Raji (cell line): ENCODE results near the gene DUSP15.

Experiments used
- POLR2A ChIP-seq: IDR thresholded peaks from 2 replicates; pipeline ENCODE4 v1.6.1; 2011; ENCODE audit warnings: low read depth, low read length, control low read depth; ENCODE audit not compliant: insufficient read depth

The DUSP15 gene

DNA sequence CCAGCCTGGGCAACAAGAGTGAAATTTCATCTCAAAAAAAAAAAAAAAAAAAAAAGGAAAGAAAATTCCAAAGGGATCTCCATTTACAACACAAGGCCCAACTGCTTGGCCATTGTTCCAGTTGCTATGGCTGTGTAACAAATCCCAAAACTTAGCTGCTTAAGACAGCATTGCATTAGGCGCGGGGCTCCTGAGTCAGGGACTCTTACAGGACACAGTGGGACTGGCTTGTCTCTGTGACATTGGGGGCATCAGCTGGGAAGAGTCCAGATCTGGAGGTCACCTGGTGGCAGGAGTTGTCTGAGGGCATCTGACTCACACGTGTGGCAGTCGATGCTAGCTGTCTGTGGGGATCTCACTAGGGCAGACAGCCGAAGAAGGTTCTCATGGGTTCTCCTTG is 35.7 kb upstream of the DUSP15 start:
- TF ChIP-seq POLR2A = no peak

DNA sequence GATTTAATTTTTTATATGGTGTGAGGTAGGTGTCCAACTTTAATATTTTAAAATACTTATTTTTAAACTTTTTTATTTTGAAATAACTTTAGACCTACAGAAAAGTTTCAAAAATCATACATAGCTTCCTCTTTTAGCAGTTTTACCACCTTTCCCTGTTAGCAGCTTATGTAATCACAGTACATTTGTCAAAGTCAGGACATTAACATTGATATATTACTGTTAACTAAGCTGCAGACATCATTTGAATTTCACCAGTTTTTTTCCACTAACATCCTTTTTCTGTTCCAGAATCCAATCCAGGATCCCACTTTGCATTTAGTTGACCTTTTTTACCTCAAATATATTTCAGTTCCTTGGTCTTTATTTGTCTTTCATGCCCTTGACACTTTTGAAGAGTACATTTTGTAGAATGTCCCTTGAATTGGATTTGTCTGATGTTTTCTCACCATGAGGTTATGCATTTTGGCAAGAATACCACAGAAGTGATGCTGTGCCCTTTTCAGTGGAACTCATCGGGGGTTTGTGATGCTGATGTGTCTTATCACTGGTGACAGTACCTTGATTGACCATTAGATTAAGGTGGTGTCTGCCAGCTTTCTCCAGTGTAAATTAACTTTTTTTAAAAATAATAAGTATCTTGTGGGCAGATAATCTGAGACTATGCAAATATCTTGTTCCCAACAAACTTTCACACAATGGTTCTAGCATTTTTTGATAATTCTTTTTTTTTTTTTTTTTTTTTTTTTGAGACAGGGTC is 33.5 kb upstream of the DUSP15 start:
- TF ChIP-seq POLR2A = no peak

DNA sequence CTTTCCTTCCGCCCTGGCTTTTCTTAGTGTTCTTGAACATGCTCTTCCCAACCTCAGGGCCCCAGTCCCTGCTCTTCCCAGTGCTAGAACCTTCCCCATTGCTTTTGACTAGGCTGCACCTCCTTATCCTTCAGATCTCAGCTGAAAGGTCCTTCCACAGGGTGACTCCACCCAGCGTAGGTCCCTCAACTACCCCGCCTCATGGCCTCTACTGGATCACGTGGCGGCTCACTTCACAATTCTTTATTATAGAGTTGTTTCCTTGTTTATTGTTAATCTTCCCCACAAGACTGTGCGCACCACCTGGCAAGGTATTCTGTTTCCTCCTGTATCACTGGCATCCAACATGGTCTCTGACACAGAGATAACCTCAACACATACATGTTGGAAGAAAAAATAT is 31.3 kb upstream of the DUSP15 start:
- no peak for TF ChIP-seq POLR2A

DNA sequence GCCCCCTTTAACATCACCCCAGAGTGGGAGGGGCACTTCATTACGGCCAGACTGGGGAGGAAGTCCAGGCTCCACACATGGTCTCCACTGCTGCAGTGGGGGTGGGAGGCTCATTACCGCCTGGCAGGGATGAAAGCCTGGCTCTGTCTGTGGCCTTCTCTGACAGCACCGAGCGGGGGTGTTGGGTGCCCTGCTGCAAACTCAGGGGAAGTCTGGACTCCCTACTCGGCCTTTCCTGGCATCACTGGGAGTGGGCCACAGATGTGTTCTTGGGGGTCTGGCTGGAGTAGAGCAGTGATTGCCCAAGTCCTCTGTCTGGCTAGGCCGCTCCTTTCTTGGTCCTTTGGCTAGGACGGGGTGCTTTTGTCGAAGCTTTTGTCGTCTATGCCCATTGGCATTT is 27.2 kb upstream of the DUSP15 start:
- no peak for TF ChIP-seq POLR2A

DNA sequence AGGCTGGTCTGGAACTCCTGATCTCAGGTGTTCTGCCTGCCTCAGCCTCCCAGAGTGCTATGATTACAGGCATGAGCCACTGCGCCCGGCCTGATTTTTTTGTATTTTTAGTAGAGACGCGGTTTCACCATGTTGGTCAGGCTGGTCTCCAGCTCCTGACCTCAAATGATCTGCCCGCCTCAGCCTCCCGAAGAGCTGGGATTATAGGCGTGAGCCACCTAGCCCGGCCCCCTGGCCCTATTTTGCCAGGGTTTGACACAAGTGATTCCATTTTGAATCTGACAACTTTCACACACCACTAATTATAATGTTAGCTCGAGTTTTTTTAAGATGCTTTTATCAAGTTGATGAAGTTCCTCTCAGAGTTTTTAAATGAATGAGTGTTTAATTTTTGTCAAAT is 25.7 kb upstream of the DUSP15 start:
- no peak for TF ChIP-seq POLR2A

DNA sequence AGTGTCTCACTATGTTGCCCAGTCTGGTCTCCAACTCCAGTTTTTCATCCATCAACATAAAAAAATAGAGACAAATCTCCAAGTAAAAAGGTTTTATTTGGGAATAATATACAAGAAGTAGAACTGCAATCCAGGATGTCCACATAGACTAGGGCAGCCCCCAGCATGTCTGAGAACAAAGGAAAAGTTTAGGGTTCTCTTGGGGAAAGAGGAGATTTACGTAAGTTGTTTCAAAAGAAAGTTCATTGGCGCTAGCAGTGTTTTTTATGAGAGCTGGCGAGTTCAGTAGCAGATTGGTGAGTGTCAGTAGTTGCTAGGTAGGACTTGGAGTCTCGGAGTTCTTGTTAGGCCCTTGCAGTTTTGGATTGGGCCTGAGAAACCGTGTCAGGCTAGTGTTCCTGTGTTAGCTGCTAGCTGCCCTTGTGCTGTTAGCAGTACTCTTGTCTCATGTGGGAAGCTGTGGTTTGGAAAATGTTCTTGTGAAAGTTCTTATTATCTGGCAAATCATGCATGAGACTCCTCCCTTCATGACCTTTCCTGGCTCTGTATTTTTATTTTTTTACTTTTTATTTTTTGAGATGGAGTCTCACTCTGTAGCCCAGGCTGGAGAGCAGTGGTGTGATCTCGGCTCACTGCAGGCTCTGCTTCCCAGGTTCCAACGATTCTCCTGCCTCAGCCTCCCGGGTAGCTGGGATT is 24.8 kb upstream of the DUSP15 start:
- peak; percentile 65; the same call in 1 of the 2 replicates for TF ChIP-seq POLR2A

DNA sequence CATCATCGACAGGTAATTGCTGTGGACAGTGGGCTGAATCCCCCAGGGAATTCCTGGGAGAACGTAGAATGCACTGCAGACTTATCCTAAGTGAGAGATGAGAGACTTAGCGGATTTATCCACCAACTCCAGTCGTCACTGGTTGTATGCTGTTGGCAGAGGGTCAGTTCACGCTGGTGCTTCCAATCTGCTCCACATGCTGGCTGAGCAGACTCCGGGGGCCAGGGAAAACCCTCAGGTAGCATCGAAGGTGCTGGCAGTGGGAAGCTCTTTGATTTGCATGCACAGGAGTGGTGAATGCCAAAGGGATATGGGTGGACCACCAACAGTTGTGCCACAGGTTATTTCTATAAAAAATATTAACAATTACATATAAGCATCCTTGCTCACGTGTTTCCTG is 20.3 kb upstream of the DUSP15 start:
- TF ChIP-seq POLR2A = no peak

DNA sequence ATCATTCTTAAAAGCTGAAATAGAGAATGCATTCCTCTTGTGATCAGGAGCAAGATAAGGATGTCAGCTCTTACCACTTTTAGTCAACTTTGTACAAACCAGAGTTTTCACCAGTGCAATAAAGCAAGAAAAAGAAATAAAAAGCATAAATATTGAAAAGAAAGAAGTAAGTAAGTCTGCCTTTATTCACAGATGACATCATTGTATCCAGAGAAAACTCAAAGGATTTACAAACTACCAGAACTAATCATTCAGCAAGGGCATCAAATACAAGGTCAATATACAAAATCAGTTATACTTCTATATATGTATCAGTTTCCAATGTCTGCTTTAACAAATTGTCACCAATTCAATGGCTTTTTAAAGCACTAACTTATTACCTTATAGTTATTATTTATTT is 13.5 kb upstream of the DUSP15 start:
- TF ChIP-seq POLR2A = no peak

DNA sequence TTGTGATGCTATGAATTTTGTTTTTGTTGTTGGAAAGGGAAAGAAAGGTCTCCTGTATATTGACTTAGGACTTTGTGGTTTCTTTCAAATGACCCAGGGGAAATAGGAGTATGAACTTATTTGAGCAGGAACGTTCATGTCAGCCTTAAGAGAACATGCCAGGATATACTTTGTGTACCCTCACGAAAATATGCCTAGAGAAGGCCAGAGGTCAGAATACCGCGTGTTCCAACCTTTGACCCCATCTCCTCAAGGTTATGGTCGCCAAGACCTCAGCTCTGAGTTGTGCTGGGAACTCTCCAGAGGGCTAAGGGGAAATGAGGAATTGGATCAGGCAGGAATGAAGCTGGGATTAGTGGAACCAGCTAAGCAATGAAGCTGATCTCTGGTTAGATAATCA is 11.6 kb upstream of the DUSP15 start:
- no peak for TF ChIP-seq POLR2A

DNA sequence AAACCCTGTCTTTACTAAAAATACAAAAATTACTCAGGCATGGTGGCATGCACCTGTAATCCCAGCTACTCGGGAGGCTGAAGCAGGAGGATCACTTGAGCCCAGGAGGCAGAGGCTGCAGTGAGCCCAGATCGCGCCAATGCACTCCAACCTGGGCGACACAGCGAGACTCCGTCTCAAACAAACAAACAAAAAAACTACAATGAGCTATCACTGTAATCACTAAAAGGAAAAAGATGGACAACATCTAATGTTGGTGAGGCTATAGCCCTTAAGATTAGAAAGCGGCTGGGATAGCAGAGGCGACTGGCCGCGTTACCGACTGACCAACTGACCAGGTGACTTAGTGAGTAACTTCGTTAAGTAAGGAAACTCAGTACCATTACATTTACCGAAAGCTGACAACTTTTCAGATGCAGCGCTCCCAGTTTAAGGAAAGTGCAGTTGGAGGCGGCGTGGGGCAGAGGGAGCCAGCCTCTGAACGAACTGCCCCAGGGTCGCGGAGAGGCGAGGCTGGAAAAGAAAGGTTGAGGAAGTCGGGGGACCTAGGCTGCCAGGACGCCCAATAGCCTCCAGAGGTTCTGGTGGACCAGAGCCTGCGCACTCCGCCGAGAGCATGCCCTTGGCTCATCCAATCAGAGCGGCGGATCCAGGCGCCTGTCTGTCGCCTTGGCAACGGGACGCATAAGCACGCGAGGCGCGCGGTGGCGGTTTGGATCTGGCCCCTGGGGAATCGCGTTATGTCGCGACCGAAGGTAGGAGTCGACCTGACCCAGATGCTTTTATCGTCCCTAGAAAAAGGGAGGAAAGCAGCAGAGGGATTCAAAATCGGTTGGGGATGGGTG is 9.0 kb upstream of the DUSP15 start:
- no peak for TF ChIP-seq POLR2A

DNA sequence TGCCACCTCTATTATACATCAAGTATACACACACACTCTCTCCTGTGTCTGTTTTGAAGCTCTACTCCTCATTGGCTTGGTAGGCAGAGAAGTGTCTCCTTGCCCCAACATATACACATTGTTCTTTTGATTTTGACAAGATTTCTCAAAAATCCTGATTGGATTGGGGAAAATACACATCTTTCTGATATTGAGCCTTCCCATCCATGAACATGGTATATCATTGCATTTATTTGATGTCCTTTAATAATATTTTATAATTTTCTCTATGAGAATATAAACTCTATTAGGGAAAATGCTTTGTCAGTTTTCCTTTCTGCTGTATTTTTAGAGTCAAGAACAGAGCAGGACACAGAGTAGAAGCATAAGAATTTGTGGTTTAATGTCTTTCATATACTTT is 7.4 kb upstream of the DUSP15 start:
- no peak for TF ChIP-seq POLR2A

DNA sequence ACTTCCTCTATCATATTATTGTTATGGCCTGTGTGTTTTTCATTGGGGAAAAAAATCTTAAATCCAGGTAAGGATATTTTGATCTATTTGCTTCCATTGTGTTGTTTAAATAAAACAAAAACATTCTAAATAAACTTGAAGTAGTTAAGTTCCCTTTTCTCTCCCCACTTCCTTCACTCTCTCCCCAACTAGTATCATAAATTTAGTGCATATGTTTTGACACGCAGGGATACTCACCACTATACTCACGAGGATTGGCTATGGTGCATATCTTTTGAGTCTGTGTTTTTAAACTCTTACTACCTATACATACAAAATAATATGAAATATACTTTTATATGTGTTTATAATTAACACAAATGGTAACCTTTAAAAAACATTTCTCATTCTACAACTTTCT is 5.3 kb upstream of the DUSP15 start:
- no peak for TF ChIP-seq POLR2A

DNA sequence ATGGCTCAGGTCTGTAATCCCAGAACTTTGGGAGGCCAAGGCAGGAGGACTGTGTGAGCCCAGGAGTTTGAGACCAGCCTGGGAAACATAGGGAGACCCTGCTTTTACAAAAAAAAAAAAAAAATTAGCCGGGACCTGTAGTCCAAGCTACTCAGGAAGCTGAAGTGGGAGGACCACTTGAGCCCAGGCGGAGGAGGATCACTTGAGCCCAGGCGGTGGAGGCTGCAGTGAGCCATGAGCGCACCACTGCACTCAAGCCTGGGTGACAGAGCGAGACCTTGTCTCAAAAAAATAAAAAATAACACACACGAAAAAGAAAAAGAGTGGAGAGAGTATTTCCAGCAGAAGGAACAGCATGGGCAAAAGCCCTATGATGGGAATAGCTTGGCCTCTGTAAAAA is 2.1 kb upstream of the DUSP15 start:
- TF ChIP-seq POLR2A = no peak

DNA sequence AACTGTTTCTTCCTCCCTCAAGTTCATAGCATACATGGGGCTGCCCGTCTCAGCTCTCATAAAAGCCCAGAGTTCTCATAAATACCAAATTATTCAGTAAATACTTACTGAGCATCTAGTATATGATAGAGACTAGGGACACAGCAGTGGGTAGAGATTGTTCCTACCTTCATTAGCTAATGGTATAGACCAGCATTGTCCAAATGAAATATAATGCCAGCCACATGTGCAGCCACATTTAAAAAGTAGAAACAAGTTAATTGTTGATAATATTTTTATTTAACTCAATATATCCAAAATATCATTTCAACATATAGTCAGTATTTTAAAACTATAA is 1.3 kb upstream of the DUSP15 start:
- no peak for TF ChIP-seq POLR2A

DNA sequence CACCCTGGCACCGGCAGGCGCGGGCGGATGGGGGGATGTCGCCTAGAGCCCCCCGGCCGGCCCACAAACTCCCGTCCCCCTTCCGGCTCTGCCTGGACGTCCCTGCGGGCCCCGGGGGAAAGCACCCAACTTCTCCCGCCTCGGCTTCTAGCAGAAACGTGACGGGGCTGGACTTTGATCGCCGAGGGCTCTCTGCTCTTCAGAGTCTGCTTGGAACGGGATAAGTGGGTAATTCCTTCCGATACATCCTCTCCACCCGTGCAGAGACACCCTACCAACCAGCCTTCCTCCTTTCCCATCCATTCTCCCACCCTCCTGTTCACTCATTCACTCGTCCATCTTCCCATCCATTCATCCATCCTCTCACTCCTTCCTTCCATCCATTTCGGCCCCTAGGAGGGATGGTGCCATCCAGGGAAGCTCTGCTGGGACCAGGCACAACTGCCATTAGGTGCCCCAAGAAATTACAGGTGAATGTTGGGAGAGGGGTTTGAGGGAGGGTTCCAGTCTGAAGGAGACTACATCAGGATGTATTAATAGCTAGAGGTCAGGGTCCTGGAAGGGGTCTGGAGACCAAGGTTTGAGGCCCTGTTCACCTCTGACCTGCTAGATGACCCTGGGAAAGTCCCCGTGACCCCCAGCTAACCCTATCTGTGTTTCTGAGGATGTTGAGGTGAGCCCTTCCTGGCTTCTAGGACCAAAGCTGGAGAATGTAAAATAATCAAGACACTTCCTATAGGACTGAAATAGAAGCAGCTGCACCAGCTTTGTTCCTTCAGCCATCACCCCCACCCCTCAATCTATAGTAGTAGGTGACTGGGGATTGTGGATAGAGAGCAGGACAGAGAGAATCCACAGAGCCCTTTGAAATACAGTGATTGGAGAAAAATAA is 645 bp upstream of the DUSP15 start:
- TF ChIP-seq POLR2A = no peak
